CD4-positive, alpha-beta T cell treated with Interleukin-2 at 100 ng/mL for 4 hours (primary cell): ENCODE measurements around the gene HMG20A.

Experiments used
- DNase-seq: peaks from one replicate; pipeline ENCODE4 v3.0.0-alpha.2; 2020; ENCODE audit warnings: low spot score

The HMG20A gene

DNA sequence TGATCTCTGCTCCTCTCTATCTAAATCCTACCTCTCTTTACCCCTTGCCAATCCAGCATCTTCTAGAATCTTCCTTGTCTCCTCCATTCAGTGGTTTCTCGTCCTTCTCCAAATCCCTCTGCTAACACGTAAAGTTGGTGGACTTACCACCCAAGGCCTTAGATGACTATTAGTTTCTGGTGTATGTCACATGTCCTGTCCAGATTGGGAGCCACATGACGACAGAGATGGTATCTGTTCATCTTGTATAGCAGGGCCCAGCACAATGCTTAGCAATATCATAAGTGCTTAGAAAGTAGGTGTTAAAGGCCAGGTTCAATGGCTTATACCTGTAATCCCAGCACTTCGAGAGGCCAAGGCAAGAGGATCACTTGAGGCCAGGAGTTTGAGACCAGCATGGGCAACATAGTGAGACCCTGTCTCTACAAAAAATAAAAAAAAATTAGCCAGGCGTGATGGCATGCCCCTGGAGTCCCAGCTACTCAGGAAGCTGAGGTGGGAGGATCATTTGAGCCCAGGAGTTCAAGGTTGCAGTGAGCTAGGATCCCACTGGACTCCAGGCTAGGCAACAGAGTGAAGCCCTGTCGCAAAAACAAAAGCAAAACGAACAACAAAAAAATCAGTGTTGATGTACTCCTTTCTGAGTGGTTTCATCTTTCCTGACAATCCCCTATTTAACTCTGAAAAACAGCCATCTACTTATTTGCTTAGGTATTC is 81.8 kb downstream of the HMG20A start:
- DNase-seq, result no peak

DNA sequence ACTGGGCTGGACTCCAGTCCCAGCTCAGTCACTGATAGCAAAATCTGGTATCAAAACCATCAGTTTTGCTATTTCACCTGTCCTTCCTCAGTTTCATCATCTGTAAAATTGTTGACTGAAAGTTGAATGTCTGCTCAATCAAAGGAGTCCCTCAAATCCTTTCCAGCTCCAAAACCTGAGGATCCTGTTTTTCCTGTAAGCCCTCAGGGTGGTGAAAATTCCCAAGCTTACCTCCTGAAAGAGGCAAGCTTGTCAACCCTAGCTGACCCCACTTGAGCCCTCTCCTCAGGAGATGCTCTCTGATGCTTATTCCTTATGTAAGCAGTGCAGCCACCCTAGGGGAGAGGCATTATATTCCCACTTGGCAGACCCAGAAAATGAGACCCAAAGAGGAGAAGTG is 82.6 kb downstream of the HMG20A start:
- DNase-seq, result no peak

DNA sequence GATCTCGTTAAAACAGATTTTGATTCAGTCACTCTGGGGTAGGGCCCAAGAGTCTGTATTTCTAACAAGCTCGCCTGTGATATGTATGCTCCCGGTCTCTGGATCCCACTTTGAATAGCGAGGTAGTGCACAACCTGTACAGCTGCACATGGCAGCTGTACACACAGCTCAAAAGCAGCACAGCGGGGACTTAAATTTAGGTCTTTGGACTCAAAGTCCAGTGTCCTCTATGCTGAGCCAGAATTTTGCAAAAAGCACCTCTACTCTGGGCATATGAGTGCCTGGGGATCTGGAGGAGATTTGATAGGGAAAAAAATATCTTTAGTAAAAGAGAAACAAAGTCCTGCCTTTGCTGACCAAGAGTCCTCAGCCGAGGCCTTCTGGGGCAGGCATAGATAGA is 83.1 kb downstream of the HMG20A start:
- no peak for DNase-seq

GRCh38 chr15:77504306-77504705 is 83.6 kb downstream of the HMG20A start:
- no peak for DNase-seq

- no peak for DNase-seq
These were observed 84.2 kb downstream of the HMG20A start for GRCh38 chr15:77504871-77505270.

DNA sequence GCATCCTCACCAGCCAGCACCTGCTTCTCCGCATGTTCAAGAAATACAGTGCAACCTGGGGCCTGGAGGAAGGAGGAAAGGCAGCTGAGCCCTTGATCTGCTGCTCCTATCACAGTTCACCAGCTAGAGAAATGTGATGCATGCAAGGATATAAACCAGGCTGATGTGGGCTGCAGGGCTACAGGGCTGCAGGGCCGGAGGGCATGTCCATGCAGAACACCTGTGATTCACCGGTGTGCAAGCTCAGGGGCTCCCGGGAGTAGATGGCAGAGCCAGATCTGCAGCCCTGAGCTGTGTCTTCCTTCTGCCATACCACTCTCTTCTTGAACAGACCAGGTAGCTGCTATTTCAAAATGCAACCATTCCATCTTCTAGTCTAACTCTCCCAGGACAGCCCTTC is 84.9 kb downstream of the HMG20A start:
- DNase-seq, result no peak

DNA sequence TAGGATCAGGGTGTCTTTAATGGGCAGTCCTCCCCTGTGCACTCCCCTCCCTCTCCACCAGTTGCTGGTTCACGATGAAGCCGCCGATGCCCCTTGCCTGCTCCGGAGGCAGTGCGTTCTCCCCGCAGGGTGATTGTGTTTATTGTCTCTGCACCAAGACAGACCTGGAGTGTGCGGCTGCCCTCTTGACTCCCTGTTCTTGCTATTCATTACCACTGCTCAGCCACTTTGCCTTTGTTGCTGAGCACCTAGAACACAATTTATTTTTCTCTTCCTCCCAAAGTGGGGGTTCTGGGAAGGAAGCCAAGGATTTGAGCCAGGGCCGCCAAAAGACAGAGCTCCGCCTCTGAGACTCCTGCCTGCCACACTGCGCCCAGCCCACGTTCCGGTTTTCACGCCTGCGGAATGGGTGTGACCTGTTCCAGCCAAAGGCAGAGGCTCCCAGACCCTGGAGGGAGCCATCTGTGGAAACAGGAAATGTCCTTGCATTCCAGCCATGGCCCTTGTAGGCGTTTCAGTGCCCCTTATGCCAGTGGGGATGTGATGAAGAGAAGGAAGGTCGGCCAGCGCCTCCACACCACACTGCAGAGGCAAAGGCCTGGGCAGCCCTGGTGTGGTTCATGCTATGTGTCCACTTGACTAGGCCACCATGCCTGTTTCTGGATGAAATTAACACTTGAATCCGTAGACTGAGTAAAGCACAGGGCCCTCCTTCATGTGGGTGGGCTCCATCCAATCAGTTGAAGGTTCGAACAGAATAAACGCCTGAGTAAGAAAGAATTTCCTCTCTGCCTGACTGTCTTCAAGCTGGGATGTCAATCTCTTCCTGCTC is 85.8 kb downstream of the HMG20A start:
- DNase-seq, result no peak

DNA sequence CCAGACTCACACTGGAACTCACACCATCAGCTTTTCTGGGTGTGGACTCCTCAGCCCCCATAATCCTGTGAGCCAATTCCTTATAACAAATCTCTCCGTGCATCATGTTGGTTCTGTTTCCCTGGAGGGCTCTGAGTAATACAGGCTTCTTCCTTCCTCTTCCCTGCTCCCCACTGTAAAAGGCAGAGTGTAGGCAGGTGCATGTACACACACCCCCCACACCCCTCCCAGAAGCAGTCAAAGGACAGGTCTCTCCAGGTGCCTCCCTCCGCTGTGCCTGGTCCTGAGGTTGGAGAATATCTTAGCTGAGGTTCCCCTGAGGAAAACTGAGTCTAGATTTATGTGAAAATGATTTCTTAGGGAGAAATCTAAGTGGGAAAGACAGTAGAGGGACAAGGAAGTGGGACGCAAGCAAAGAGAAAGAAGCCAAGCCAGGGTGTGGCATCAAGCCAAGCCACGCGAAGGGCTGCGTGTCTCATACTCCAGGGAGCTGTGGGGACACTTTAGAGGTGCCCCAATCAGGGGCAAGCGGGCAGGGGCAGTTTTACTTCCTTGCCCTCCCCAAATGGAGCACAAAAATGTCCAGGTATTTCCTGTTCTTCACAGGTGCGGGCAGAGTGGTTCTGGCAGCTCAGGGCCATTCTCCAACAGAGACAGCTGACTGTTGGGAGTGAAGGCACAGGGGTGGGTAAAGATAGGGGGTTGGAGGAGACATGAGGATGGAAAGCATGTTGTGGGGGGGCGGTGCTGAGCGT is 86.6 kb downstream of the HMG20A start:
- no peak for DNase-seq

DNA sequence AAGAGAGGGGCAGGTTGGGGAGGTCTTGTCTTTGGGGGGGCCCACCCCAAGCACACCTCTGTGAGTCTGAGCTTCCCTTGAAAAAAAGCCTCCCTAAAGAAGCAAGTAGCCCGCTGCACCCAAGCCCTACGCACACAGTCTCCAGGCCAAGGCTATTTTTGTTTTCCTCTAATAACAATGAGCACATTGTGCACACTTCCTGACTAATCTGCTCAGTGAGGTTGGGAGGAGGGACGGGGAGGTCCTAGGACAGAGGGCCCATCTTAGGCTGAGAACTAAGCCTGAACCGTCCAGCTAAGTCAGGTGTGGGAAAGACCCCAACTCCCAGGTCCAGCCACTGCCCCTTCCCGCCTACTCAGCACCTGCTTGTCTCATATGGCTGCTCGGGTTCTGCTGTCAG is 87.2 kb downstream of the HMG20A start:
- no peak for DNase-seq

- no peak for DNase-seq
These were observed 88.0 kb downstream of the HMG20A start for GRCh38 chr15:77508541-77509243.

- no peak for DNase-seq
These were observed 89.7 kb downstream of the HMG20A start for GRCh38 chr15:77510066-77511057.

- no peak for DNase-seq
These were observed 91.2 kb downstream of the HMG20A start for GRCh38 chr15:77511869-77512268.

GRCh38 chr15:77513226-77513625 is 92.5 kb downstream of the HMG20A start:
- DNase-seq, result no peak

GRCh38 chr15:77514641-77515402 is 94.1 kb downstream of the HMG20A start:
- DNase-seq, result no peak

GRCh38 chr15:77515613-77516012 is 94.9 kb downstream of the HMG20A start:
- no peak for DNase-seq

GRCh38 chr15:77516076-77516475 is 95.4 kb downstream of the HMG20A start:
- no peak for DNase-seq

- no peak for DNase-seq
These were observed 96.1 kb downstream of the HMG20A start for GRCh38 chr15:77516786-77517185.

DNA sequence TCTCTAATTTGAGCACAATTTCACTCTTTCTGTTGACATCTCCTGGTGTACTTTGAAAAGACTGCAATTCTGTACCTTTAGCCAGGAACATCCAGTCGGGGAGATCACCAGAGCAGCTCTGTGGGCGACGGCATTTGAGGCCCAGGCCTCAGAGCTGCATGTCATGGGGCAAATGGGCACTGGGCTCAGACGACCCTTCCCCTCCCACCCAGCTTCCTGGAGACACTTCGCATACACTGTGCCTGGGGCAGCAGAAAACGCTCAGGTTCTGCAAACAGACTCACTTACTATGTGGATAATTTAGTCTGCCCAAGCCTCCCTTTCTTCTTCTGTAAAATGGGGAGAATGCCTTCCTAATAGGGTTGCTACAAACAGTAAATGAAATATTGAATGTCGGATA is 96.9 kb downstream of the HMG20A start:
- no peak for DNase-seq

DNA sequence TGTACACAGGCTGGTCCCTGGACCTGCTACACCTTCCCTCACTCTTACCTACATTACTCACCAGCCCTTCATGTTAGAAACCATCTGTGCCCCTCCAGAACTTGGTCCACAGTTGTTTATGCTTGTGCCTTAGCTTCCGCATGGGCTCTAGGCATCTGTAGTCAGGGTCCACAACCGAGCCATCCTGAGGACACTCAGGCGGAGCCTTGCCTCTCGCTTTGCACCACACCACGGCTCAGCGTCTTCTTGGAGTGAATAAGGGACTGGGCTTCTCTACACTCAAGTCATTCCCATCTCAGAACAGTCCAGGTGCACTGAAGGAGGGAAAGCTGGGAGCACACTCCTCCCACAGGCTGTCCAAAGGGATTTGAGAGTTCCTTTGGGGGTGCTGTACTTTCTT is 97.8 kb downstream of the HMG20A start:
- no peak for DNase-seq

DNA sequence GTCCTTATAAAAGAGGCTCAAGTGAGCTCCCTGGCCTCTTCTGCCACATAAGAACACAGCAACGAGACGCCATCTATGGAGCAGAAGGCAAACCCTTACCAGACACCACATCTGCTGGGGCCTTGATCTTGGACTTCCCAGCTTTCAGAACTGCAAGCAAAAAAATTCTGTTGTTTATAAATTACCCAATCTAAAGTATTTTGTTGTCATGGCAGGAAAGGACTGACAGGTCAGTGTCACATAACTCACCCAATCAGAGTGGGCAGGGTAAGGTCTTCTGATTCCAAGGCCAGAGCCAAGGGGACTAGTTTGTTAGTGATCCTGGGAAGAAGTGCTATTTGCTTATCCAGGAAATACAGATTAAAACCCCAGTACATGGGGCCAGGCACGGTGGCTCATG is 98.9 kb downstream of the HMG20A start:
- DNase-seq, result no peak
